ENCODE results near the gene LAPTM5. TPM values are rescaled to one million over a fixed set of nuclear protein-coding genes. Genes with fewer than 3 reads are reported as not detected.

Gene LAPTM5
- total RNA-seq, 1 experiment from 2014 or later: 1.5 TPM

- H2AFZ ChIP-seq (ENCODE audit: low read depth, low read length, poor library complexity, severe bottlenecking): peak overlapping the region; percentile 30
- H3K27me3 ChIP-seq (ENCODE audit: insufficient read depth, low read length): no peaks in the 10 kb centered on the region
- ChIA-PET RAD21 (ENCODE audit: low non-redundant PET in 1 of 2, low total read pairs in 2 of 2, uncharacterized antibody in 2 of 2, unreplicated experiment in 2 of 2) (interaction anchor here (0.8 to 1.5 kb wide), 7 partner anchors 22 to 353 kb away, joined by 3 to 8 read pairs (median 3); no protein-coding TSS in a partner anchor), POLR2A (interaction anchor here (1.2 kb wide), 1 partner anchor 22 kb away, joined by 3 read pairs; no protein-coding TSS in a partner anchor), CTCF (interaction anchor here (0.9 to 2.9 kb wide), 9 partner anchors 11 to 1826 kb away, joined by 3 to 35 read pairs (median 6); no protein-coding TSS in a partner anchor)
- TF ChIP-seq CTCF (IDR thresholded peaks at IDR 0.05 in 2 of 3, conservative IDR thresholded peaks at IDR 0.05 in 1 of 3; ENCODE audit: borderline replicate concordance in 1 of 3, insufficient read depth in 1 of 3, low read depth in 2 of 3, low read length in 2 of 3) (peak; percentile 72 to 86 (median 86)), YY1 (IDR thresholded peaks at IDR 0.05; ENCODE audit: extremely low read depth, insufficient replicate concordance, low read depth, low read length) (peak; percentile 28), POLR2A (IDR thresholded peaks at IDR 0.05; ENCODE audit: borderline replicate concordance, extremely low read depth, insufficient read depth, insufficient read length) (no peak), ZFX (IDR thresholded peaks at IDR 0.05) (no peak), EZH2 (IDR thresholded peaks at IDR 0.05) (no peak), TCF7L2 (IDR thresholded peaks at IDR 0.05; ENCODE audit: borderline replicate concordance, extremely low read depth, insufficient read depth, insufficient read length) (no peak), SRF (IDR thresholded peaks at IDR 0.05; ENCODE audit: low read depth) (no peak), ELF1 (IDR thresholded peaks at IDR 0.05; ENCODE audit: borderline replicate concordance, low read depth) (no peak), CBX3 (IDR thresholded peaks at IDR 0.05; ENCODE audit: low read depth) (no peak), RAD21 (IDR thresholded peaks at IDR 0.05; ENCODE audit: low read depth) (peak; percentile 100)
- peak overlapping the region; percentile 11; the same call in 1 of the 2 replicates for H3K4me2 ChIP-seq (ENCODE audit: low read length)
- peak; percentile 48 for DNase-seq (ENCODE audit: low read depth, low spot score)
- no peaks in the 10 kb centered on the region for H4K20me1 ChIP-seq (ENCODE audit: insufficient read depth)
- no TSS peak for BruUV-seq (replicated peaks)
- intact Hi-C loops (cut with micrococcal nuclease): loop anchor here (1.0 to 10.0 kb wide), 8 partner anchors 273 to 1471 kb away; partner anchors contain the start of gene PTPRU
- H3K4me1 ChIP-seq (ENCODE audit: control insufficient read depth in 1 of 2, insufficient read depth in 2 of 2, low read length in 2 of 2): peaks cover 0 to 12% of the 10 kb centered on the region in 2 experiments; a peak in 2 of 4 replicates
- H3K9me3 ChIP-seq (ENCODE audit: control insufficient read depth in 1 of 2, insufficient read depth in 1 of 2, low read depth in 1 of 2, low read length in 2 of 2): no peaks in the 10 kb centered on the region
- no peaks in the 10 kb centered on the region for H3K79me2 ChIP-seq (ENCODE audit: insufficient read depth, low read length)
- no peak overlapping the region for H3K9ac ChIP-seq (ENCODE audit: low read length)
- no peaks in the 10 kb centered on the region for H3K9me2 ChIP-seq (ENCODE audit: insufficient read depth)
- H3K27ac ChIP-seq (ENCODE audit: low read depth, low read length): no peak overlapping the region
- no peak overlapping the region for H3K4me3 ChIP-seq (replicated peaks in 1 of 2; ENCODE audit: low read depth in 1 of 2, low read length in 2 of 2)
- peak; percentile 97 for ATAC-seq
- H3K36me3 ChIP-seq (ENCODE audit: control insufficient read depth in 1 of 2, insufficient read depth in 2 of 2, low read length in 2 of 2): no peaks in the 10 kb centered on the region
Observed at GRCh38 chr1:30707412-30708360, 49.9 kb downstream of the LAPTM5 start.

Data from HCT116 (cell line).